DND-41 (cell line): ENCODE data around the gene NDUFC1.

ENCODE experiments used
- EZH2 ChIP-seq: IDR thresholded peaks from 3 replicates; pipeline ENCODE4 v1.6.1; 2012; ENCODE audit warnings: borderline replicate concordance, low read depth, mild to moderate bottlenecking, moderate library complexity, low read length, inconsistent platforms; ENCODE audit not compliant: severe bottlenecking
- TF ChIP-seq, protein P1 (sequence below): IDR thresholded peaks from 2 replicates; pipeline ENCODE4 v1.5.1; 2012; ENCODE audit warnings: borderline replicate concordance, low read length, moderate library complexity, mild to moderate bottlenecking; ENCODE audit not compliant: poor library complexity, severe bottlenecking; ENCODE audit errors: extremely low read depth

DNA sequence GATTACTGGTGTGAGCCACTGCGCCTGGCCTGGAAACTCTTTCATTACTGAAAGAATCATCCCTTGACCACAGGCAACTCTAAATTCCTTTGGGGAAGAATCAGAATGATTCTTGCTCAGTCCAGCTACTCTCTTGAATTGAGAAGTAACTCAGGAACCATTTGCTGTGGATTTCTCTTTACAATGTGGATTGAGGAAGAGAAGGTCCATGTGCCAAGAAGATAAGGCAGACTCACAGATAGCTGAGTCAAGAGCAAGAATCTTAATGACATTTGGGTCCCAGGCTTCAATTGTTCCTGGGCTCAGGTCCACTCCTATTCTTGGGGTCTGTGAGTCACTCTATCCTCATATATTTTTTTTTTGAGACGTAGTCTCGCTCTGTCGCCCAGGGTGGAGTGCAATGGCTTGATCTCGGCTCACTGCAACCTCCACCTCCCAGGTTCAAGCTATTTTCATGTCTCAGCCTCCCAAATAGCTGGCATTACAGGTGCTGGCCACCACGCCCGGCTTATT is 16.0 kb downstream of the NDUFC1 start:
- TF ChIP-seq, protein P1, sequence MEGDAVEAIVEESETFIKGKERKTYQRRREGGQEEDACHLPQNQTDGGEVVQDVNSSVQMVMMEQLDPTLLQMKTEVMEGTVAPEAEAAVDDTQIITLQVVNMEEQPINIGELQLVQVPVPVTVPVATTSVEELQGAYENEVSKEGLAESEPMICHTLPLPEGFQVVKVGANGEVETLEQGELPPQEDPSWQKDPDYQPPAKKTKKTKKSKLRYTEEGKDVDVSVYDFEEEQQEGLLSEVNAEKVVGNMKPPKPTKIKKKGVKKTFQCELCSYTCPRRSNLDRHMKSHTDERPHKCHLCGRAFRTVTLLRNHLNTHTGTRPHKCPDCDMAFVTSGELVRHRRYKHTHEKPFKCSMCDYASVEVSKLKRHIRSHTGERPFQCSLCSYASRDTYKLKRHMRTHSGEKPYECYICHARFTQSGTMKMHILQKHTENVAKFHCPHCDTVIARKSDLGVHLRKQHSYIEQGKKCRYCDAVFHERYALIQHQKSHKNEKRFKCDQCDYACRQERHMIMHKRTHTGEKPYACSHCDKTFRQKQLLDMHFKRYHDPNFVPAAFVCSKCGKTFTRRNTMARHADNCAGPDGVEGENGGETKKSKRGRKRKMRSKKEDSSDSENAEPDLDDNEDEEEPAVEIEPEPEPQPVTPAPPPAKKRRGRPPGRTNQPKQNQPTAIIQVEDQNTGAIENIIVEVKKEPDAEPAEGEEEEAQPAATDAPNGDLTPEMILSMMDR, result no peak
- TF ChIP-seq EZH2, result no peak
